Right ventricle myocardium inferior (tissue), 1 donor: ENCODE data around the gene GOSR2. TPM values are rescaled to one million over a fixed set of nuclear protein-coding genes. Genes with fewer than 3 reads are reported as not detected.

Experiments used
- ATAC-seq: fragments of 200-7000 bp; cut with Tn5 transposase; one replicate; pipeline ENCODE4 v1.9.1; 2020; ENCODE audit warnings: mild to moderate bottlenecking, moderate library complexity
- DNase-seq: peaks from one replicate; pipeline ENCODE4 v3.0.0; 2021; ENCODE audit errors: missing footprints
- intact Hi-C: fragments of 100-400 bp; cut with DNase I; formaldehyde crosslinking; loops from one replicate; pipeline ENCODE4 v1.11.0; 2022
- total RNA-seq: library from RNA; stranded (reverse); fragmentation: NEBNext Ultra II Directional; extraction: Animal tissue kit (Norgen Biotek cat#: 25700); gene quantifications from one replicate; pipeline ENCODE4 v1.2.1, GENCODE V29; 2021
- donor health status: DM: no; HTN: yes; CAD: no; lungs with severe emphysema.

Gene GOSR2
- total RNA-seq, 1 donor from 2014 or later, result 35.2 TPM

DNA sequence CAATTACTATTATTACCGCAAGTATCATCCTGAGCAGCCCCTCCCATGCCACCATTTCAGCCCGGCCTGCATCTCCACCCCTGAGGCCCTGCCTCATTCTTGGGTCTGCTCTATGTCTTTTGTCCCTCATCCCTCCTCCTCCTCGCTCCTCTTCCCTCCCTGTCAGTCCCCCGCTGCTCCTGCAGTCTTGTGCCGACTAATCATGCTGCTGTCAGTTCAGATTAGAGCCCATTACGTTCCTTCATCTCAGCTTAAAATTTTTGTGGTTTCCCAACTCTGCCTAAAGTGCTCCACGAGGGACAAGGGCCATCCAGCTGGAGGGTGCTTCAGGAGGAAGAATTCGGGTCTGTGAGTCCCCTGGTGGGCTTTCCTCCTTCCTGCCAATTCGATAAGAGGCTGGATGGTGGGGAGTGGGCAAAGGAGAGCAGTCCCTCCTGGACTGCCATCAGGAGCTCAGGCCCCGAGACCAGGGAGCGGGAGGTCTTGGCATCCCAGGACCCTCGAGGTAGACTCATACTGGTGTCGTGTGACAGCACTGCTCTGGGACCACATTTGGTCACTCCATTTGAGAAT, 32.9 kb upstream of the GOSR2 start:
- no peak for ATAC-seq
- intact Hi-C loops, result no loop called here
- no peak for DNase-seq

- DNase-seq, result no peak
- intact Hi-C loops, result no loop called here
- no peak for ATAC-seq
Observed at GRCh38 chr17:46890638-46891037, 32.3 kb upstream of the GOSR2 start.

DNA sequence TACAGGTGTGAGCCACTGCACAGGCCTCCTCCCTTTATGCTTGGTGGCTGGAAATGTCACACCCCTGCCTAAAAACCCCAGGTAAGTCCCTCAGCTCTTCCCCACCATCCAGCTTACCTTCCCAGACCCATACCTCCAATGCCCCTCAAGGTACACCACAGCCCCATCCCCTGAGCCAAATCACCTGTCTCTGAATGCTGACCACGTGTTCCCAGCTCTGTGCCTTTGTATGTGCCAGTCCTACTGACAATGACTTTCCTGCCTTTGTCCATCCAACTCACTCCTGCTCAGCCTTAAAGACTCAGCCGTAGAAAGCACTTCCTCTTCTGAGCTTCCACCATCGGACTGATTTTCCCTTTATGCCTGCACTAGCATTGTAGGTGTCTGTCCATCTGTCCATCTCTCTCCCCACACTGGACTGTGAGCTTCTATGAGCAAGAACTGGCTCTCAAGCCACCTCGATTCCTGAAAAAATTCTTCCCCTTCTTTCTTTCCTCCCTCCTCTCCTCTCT, 30.7 kb upstream of the GOSR2 start:
- intact Hi-C loops, result no loop called here
- no peak for DNase-seq
- ATAC-seq, result no peak

- intact Hi-C loops, result no loop called here
- DNase-seq (no peak), ATAC-seq (no peak)
Observed at GRCh38 chr17:46894024-46894423, 28.9 kb upstream of the GOSR2 start.

- ATAC-seq, result peak; percentile 29
Observed at GRCh38 chr17:46894476-46895151, 28.3 kb upstream of the GOSR2 start.

DNA sequence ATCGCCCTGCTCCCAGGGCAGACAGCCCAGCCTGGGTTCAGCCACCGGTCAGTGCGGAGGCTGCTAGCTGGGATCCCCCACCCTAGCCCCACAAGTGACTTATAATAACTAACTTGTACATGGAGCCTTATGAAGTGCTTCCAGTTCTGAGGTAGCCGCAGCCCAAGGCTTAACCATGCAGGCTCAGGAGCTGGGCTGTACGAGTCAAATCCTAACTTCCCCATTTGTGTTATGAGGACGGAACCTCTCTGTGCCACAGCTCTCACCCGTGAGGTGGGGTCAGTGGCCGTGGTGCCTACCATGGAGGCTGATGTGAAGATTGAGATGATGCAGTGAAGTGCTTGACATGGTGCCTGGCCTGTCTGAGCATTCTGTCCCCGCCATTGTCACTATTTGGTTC, 27.8 kb upstream of the GOSR2 start:
- intact Hi-C loops, result no loop called here
- ATAC-seq (no peak), DNase-seq (no peak)

More at GRCh38 chr17:46894476-46895151, 28.3 kb upstream of the GOSR2 start:
- intact Hi-C loops, result no loop called here
- no peak for DNase-seq

- intact Hi-C loops, result no loop called here
- DNase-seq, result no peak
- ATAC-seq, result no peak
Observed at GRCh38 chr17:46896991-46897390, 26.0 kb upstream of the GOSR2 start.

GRCh38 chr17:46898364-46898763, 24.6 kb upstream of the GOSR2 start:
- intact Hi-C loops, result no loop called here
- no peak for ATAC-seq
- DNase-seq, result no peak

DNA sequence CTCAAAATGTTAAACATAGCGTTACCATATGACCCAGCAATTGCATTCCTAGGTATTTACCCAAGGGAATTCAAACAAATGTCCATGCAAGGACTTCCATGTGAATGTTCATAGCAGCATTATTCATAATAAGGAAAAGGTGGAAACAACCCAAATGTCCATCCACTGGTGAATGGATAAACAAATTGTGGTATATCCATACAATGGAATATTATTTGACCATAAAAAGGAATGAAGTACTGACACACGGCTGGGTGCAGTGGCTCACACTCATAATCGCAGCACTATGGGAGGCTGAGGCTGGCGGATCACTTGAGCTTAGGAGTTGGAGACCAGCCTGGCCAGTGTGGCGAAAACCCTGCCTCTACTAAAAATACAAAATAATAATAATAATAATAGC, 24.1 kb upstream of the GOSR2 start:
- intact Hi-C loops, result no loop called here
- no peak for ATAC-seq
- DNase-seq, result no peak

DNA sequence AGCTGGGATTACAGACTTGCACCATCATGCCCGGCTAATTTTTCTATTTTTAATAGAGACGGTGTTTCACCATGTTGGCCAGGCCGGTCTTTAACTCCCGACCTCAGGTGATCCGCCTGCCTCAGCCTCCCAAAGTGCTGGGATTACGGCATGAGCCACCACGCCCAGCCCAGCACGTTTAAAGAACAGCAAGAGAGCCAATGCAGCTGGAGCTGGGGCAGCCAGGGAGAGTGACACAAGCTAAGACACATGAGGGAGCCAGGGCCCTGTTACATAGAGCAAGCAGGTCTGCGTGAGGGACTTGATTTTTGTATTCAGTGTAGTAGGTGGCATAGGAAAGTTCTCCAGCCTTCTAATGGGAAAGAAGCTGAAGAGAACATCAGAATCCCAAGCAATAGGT, 21.7 kb upstream of the GOSR2 start:
- intact Hi-C loops, result no loop called here
- no peak for ATAC-seq
- no peak for DNase-seq

- ATAC-seq, result no peak
- intact Hi-C loops, result no loop called here
- DNase-seq, result no peak
Observed at GRCh38 chr17:46903762-46904672, 18.9 kb upstream of the GOSR2 start.

GRCh38 chr17:46908068-46908737, 14.8 kb upstream of the GOSR2 start:
- no peak for ATAC-seq
- intact Hi-C loops, result no loop called here
- no peak for DNase-seq

GRCh38 chr17:46910179-46910927, 12.6 kb upstream of the GOSR2 start:
- ATAC-seq (no peak), DNase-seq (no peak)
- intact Hi-C loops, result no loop called here

- intact Hi-C loops, result no loop called here
- DNase-seq, result no peak
- peak; percentile 48 for ATAC-seq
Observed at GRCh38 chr17:46911311-46911710, 11.6 kb upstream of the GOSR2 start.

GRCh38 chr17:46915596-46915995, 7.4 kb upstream of the GOSR2 start:
- intact Hi-C loops, result no loop called here
- ATAC-seq (no peak), DNase-seq (no peak)

- DNase-seq, result no peak
- no peak for ATAC-seq
- intact Hi-C loops, result no loop called here
Observed at GRCh38 chr17:46916211-46916610, 6.7 kb upstream of the GOSR2 start.

- intact Hi-C loops, result no loop called here
- no peak for DNase-seq
- ATAC-seq, result no peak
Observed at GRCh38 chr17:46916623-46917022, 6.3 kb upstream of the GOSR2 start.

DNA sequence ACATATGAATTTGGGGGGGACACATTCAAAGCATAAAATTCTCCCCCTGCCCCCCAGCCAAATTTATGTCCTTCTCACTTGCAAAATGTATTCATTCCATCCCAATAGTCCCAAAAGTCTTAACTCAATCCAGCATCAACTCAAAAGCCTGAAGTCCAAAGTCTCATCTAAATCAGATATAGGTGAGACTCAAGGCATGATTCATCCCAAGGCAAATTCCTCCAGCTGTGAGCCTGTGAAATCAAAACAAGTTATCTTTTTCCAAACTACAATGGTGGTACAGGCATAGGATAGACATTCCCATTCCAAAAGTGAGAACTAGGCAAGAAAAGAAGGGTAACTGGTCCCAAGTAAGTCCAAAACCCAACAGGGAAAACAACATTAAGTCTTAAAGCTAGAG, 5.9 kb upstream of the GOSR2 start:
- no peak for ATAC-seq
- no peak for DNase-seq
- intact Hi-C loops, result no loop called here

- DNase-seq (no peak), ATAC-seq (no peak)
- intact Hi-C loops, result no loop called here
Observed at GRCh38 chr17:46917516-46917915, 5.4 kb upstream of the GOSR2 start.
